PFSK-1 (cell line): ENCODE measurements around the gene H1-8.

ENCODE experiments used
- POLR2AphosphoS5 ChIP-seq: IDR thresholded peaks from 2 replicates; pipeline ENCODE4 v1.6.1; 2012; ENCODE audit warnings: low read depth, mild to moderate bottlenecking, control low read depth, low read length, moderate library complexity
- SIN3A ChIP-seq: IDR thresholded peaks from 2 replicates; pipeline ENCODE4 v1.6.1; 2012; ENCODE audit warnings: mild to moderate bottlenecking, low read length, moderate library complexity, borderline replicate concordance; ENCODE audit not compliant: insufficient read depth

DNA sequence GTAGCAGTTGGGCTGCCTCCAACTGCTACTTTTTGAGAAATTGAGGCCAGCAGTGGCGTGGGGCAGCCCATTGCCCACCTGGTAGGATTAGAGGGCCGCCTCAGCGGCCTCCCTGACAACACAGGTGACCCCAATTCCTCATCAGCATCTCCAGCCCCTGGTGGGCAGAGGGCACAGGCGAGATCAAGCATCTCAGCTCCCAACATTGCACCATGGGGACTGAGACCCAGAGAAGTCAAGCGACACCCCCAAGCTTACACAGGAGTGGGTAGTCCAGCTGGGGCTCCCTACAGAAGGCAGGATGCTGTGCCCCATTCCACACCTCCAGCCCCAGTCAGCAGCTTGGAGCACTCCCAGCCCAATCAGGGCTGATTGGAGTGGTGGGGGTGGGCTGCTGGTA is 228 bp upstream of the H1-8 start:
- TF ChIP-seq SIN3A, result no peak
- TF ChIP-seq POLR2AphosphoS5, result no peak
